Measurements from ENCODE around the gene POLR2F.

The POLR2F gene

GRCh38 chr22:37982938-37983859 lies 29.7 kb downstream of the POLR2F start:
- DNase-seq = no peak

GRCh38 chr22:37983860-37984791 lies 30.6 kb downstream of the POLR2F start, which contains the start of gene SOX10:
SOX10 (minus strand) TSS chr22:37984555; CDS start chr22:37983784, 771 bp downstream.
- DNase-seq = no peak

GRCh38 chr22:37985050-37985585 lies 31.6 kb downstream of the POLR2F start:
- no peak for DNase-seq

GRCh38 chr22:37985751-37986281 lies 32.3 kb downstream of the POLR2F start:
- DNase-seq = no peak

DNA sequence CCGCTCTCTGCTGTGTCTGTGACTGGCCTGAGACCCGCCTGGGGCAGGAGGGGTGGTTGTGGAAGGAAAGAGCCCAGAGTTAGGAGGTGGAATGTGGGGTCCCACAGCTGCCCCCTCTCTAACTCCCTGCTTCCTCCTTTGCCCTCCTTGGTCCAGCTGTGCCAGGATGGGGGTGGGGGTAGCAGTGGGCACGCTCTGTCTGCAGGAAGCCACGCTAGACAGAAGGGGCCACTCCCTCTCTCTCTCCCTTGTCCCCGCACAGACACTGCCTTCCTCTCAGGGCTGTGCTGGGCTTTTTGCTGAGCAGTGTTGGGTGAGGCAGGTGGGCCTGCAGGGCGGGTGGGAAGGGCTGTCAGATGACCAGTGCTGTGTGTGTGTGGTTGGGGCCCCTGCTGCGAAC lies 32.9 kb downstream of the POLR2F start:
- DNase-seq = no peak

- no peak for DNase-seq
Measured at GRCh38 chr22:37989146-37990045, 35.9 kb downstream of the POLR2F start.

DNA sequence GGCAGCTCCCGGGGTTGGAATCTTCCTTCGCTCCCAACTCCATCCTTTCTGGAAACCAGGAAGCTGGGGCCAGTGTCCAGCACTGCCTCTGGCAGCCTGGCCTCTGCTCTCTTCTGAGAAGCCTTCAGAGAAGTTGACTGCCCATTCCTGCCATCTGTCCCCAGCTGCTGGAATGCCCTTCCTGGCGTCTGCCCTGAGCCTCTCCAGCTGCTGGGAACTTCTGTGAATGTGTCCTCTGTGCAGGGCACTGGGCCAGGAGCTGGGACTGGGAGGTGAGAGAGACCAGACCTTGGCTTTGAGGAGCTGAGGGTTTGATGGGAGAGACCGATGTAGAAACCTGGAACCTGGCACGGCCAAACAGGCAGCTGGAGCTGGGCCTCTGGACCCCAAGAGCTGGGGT lies 36.8 kb downstream of the POLR2F start:
- no peak for DNase-seq

- no peak for DNase-seq
Measured at GRCh38 chr22:37990862-37991261, 37.4 kb downstream of the POLR2F start.

GRCh38 chr22:37991731-37992442 lies 38.4 kb downstream of the POLR2F start:
- DNase-seq = no peak

DNA sequence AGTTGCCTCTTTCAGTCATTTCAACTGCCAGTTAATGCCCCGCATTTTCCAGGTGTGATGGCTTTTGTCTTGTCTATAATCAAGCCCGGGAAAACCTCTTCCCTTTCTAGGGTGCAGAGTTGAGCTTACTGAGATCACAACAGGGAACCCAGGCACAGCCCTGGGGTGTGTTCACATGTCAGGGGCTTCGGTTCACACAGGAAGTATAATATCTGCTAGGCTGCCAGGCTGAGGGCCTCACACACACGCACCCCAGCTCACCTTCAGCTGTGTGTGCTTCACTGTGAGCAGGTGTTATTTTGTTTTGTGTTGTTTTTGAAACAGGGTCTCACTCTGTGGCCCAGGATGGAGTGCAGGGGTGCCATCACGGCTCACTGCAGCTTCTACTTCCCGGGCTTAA lies 40.5 kb downstream of the POLR2F start:
- no peak for DNase-seq

DNA sequence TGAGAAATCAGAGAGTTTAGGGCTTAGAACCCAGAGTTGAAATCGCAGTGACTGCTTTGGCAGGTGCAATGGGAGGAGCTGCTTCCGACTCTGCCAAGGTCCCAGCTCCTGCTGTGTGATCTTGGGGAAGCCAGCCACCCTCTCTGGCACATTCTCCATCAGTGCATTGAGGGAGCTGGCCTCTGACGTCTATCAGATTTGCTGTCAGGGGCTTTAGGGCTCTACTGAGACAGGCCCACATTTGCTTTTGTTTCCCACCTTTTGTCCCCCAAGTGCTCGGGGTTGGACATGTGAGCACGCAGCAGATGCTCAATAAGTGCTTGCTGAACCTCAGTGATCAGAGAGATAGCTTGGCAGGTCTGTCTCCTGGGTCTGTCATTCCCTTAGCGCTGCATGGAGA lies 41.5 kb downstream of the POLR2F start:
- no peak for DNase-seq

GRCh38 chr22:37995460-37995859 lies 42.0 kb downstream of the POLR2F start:
- DNase-seq = no peak

GRCh38 chr22:37996079-37996478 lies 42.6 kb downstream of the POLR2F start:
- peak; percentile 11 for DNase-seq

DNA sequence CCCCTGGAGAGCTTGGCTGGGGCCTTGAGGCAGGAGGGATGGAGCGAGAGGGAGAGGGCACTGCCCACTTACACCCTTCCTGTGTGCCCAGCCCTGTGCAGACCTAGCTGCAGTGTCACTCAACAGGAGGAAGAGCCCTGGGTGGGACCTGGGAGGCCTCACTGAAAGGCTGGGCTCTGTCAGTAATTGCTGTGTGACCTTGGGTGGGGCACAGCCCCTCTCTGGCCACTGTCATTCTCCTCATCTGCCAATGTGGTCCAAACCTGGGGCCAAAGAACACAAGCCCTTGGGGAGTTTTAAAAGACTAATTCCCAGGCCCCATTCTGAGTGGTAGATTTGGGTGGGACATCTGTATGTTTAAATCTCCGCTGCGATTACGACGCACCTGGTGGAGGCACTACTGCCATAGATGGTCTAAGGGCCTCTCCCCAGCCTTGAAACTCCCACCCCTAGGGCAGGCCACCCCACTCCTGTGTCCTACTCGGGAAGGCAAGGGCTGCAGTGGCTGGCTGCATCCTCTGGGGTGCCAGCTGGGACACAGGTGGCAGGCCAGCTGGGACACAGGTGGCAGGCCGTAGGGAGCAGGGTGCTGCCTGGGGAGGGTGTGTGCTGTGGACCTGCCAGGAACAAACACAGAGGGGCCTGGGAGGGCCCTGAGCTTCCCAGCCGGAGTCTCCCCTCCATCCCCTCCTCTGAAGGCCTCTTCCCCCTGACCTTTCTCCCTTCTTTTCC lies 43.2 kb downstream of the POLR2F start:
- DNase-seq = no peak

DNA sequence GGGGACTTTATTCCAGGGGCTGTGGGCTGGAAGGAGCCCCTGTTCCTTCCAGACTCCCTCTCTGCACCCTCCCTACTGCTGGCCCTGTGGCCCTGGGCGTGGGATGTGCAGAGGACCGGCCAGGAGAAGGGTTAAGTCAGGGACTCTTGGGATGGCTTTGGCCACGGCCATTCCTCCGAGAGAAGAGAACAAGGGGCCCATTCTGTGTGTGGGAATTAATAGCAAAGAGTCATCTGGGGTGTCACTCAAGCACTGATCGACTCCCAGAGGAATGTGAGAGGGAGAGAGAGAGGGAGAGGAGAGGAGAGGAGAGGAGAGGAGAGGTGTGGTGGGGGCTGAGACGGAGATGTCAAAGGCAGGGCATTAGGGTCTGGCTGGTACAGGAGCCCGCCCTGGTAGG lies 45.0 kb downstream of the POLR2F start:
- DNase-seq = no peak

GRCh38 chr22:37999236-37999635 lies 45.7 kb downstream of the POLR2F start:
- DNase-seq = no peak

- DNase-seq = peak; percentile 31
Measured at GRCh38 chr22:37999640-38000272, 46.3 kb downstream of the POLR2F start.

- no peak for DNase-seq
Measured at GRCh38 chr22:38005943-38006342, 52.4 kb downstream of the POLR2F start.

- DNase-seq = no peak
Measured at GRCh38 chr22:38006906-38007305, 53.4 kb downstream of the POLR2F start.

DNA sequence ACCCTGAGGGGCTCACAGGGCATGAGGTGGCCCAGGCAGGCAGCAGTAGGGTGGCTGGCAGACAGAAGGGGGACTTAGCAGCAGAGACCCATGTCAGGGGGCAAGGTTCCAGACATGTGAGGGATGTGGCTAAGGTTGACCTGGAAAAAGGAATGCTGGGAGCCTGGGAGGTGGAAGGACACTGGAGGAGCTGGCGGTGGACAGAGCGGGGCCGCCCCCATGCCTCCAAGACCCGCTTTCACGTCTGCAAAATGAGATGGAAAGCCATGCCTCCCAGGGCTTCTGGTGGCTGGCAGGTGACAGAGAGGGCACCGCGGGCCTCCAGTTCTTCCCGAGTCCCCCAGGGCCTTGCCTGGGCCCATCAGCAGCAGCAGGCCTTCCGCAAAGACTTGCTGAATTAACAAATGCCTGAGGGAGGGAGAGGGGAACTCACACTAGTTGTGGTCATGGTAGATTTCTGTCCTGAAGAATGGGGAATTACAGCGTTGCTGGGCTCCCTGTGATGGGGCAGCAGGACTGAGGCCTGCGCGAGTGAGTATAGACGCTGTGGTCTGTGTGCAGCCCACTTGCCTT lies 53.9 kb downstream of the POLR2F start:
- no peak for DNase-seq

All from GF-D8 (cell line).